Measurements from ENCODE around the gene ASCC1. TPM values are rescaled to one million over a fixed set of nuclear protein-coding genes. Genes with fewer than 3 reads are reported as not detected.

The ASCC1 gene
- total and polyA plus RNA-seq, 8 donors = 4.3 to 142 (median 13.6) TPM

- WGBS, 5 donors = 40 to 73% (median 51%) methylated on average over 2 of the region's 2 CpGs
- intact Hi-C loops (cut with DNase I; ENCODE audit: low total_unique reads) = no loop called here
- H3K36me3 ChIP-seq = peaks cover 8 to 18% (median 13%) of the 10 kb centered on the region in 4 donors
- H3K27ac ChIP-seq = peak overlapping the region in 4 of 5 donors; percentile 59 to 80 (median 70)
- peaks cover 5 to 20% (median 7%) of the 10 kb centered on the region in 4 donors for H3K4me1 ChIP-seq
- no peaks in the 10 kb centered on the region for H3K27me3 ChIP-seq
- no peaks in the 10 kb centered on the region for H3K9me3 ChIP-seq
- DNase-seq = no peak
- no peak for TF ChIP-seq POLR2AphosphoS5 (IDR thresholded peaks at IDR 0.05)
- peak in 2 of 7 experiments; percentile 8 to 15 for TF ChIP-seq CTCF (IDR thresholded peaks at IDR 0.05)
- no peak overlapping the region for H3K4me3 ChIP-seq
These were observed 51.5 kb downstream of the ASCC1 start for GRCh38 chr10:72164617-72165016.

DNA sequence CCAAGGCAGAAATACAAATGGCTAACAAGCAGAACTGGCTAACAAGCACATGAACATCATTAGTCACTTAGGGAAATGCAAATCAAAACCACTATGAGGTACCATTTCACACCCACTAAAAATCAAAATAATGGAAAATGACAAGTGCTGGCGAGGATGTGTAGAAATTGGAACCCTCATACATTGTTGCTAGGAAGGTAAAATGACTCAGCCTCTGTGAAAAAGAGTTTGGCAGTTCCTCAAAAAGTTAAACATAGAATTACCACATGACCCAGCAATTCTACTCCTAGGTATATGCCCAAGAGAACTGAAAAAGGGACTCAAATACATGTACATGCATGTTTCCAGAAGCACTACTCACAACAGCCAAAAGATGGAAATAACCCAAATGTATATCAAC, 53.1 kb downstream of the ASCC1 start:
- TF ChIP-seq CTCF (IDR thresholded peaks at IDR 0.05) (no peak), POLR2A (IDR thresholded peaks at IDR 0.05) (no peak), POLR2AphosphoS5 (IDR thresholded peaks at IDR 0.05) (no peak), EP300 (IDR thresholded peaks at IDR 0.05) (no peak)
- H3K27me3 ChIP-seq = no peaks in the 10 kb centered on the region
- intact Hi-C loops (cut with DNase I; ENCODE audit: low total_unique reads) = no loop called here

DNA sequence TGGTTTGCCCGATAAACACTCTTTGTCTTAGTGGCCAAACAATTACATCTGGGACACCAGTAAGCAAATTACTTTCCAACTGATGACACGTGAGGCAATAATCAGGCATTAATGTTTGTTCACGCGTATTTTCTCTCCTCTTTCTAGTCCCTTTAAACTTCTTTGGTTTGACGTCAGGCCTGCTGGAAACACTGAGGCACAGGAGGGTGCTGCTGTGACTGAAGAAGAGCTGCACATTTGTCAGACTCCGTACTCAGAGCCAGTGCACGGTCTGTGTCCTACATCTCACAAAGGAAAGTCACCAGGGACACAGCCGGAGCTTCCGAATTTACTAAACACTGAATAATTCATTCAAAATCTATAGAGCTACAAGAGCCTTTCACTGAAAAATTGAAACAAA, 57.9 kb downstream of the ASCC1 start:
- H3K9me3 ChIP-seq = no peaks in the 10 kb centered on the region
- H3K4me3 ChIP-seq = no peak overlapping the region
- H3K36me3 ChIP-seq = peaks cover 11 to 35% (median 29%) of the 10 kb centered on the region in 4 donors
- WGBS, 5 donors = 83 to 95% (median 92%) methylated on average over 9 of the region's 9 CpGs
- TF ChIP-seq CTCF (IDR thresholded peaks at IDR 0.05) = no peak
- no peak for TF ChIP-seq POLR2AphosphoS5 (IDR thresholded peaks at IDR 0.05)
- TF ChIP-seq EP300 (IDR thresholded peaks at IDR 0.05) = no peak
- no peak for TF ChIP-seq POLR2A (IDR thresholded peaks at IDR 0.05)
- H3K4me1 ChIP-seq = peaks cover 0 to 5% (median 0%) of the 10 kb centered on the region in 4 donors
- no peak overlapping the region for H3K27ac ChIP-seq
- intact Hi-C loops (cut with DNase I; ENCODE audit: low total_unique reads) = no loop called here
- no peak for DNase-seq
- H3K27me3 ChIP-seq = no peaks in the 10 kb centered on the region

More for the DNA sequence above, 53.1 kb downstream of the ASCC1 start:
- Histone ChIP-seq H3K4me3 (no peak overlapping the region), H3K9me3 (no peaks in the 10 kb centered on the region), H3K27ac (no peak overlapping the region), H3K36me3 (peaks cover 8 to 25% (median 18%) of the 10 kb centered on the region in 4 donors), H3K4me1 (peaks cover 5 to 22% (median 7%) of the 10 kb centered on the region in 4 donors)
- no peak for DNase-seq
- 72 to 92% (median 82%) methylated on average over 1 of the region's 1 CpG for WGBS, 5 donors

DNA sequence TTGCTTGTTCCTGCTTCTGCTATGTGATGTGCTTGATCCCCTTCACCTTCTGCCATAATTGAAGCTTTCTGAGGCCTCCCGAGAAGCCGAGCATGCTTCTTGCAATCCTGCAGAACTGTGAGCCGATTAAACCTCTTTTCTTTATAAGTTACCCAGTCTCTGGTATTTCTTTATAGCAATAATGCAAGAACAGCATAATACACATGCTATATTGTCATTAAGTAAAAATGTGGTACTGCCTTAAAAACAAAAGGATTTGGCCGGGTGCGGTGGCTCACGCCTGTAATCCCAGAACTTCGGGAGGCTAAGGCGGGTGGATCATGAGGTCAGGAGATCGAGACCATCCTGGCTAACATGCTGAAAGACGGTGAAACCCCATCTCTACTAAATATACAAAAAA, 59.9 kb downstream of the ASCC1 start:
- Histone ChIP-seq H3K27ac (no peak overlapping the region), H3K36me3 (peaks cover 11 to 48% (median 32%) of the 10 kb centered on the region in 4 donors), H3K4me3 (no peak overlapping the region), H3K9me3 (no peaks in the 10 kb centered on the region), H3K4me1 (peaks cover 0 to 5% (median 0%) of the 10 kb centered on the region in 4 donors), H3K27me3 (no peaks in the 10 kb centered on the region)
- TF ChIP-seq EP300 (IDR thresholded peaks at IDR 0.05) = no peak
- TF ChIP-seq CTCF (IDR thresholded peaks at IDR 0.05) = no peak
- no peak for TF ChIP-seq POLR2AphosphoS5 (IDR thresholded peaks at IDR 0.05)
- no peak for TF ChIP-seq POLR2A (IDR thresholded peaks at IDR 0.05)
- WGBS, 5 donors = 95 to 98% (median 98%) methylated on average over 10 of the region's 10 CpGs
- intact Hi-C loops (cut with DNase I; ENCODE audit: low total_unique reads) = no loop called here
- DNase-seq = no peak

Data from stomach (tissue), 9 donors.